ENCODE results near the gene PSMB11.

- TF ChIP-seq CTCF (conservative IDR thresholded peaks at IDR 0.05), result no peak
- TF ChIP-seq EZH2 (IDR thresholded peaks at IDR 0.05; ENCODE audit: low read depth), result no peak
These were observed 11.1 kb upstream of the PSMB11 start for GRCh38 chr14:23030936-23031335.
